DMS79 treated with DMSO at 0.1 percent for 48 hours (cell line): ENCODE data around the gene AP3D1.
A peak's percentile ranks its signal among the peaks of the same experiment; 100 is the strongest.
"Not testable (repeated sequence)": the region's sequence is repeated elsewhere in the genome, so short reads cannot be mapped to it uniquely, and the experiment has no call there.

Experiments used
- DNase-seq: peaks from one replicate; lab custom pipeline; 2025; lab: John Stamatoyannopoulos, UW

Gene AP3D1

DNA sequence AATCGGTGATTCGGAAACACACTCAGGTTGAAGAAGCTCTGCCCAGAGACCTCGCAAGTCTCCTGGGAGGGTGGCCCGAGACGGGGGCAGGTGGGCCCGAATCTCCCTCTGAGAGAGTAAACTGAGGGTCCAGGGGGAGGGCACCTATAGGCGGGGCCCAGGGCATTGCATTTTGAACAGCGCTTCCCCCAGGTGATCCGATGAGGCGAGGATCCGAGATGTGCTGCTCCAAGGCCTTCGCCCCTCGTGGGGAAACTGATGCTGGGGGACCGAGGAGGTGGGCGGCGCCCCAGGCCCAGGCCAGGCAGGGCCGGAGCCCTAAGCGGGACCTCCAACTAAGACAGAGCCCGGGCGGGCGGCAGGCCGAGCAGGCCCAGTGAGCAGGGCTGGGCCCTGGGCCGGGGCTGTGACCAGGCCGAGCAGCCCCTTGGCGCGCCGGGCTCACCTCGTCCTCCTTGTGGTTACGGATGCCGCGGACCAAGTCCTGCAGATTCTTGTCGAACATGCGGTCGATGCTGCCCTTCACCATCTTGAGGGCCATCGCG lies 500 bp downstream of the AP3D1 start:
- DNase-seq, result peak; percentile 9

DNA sequence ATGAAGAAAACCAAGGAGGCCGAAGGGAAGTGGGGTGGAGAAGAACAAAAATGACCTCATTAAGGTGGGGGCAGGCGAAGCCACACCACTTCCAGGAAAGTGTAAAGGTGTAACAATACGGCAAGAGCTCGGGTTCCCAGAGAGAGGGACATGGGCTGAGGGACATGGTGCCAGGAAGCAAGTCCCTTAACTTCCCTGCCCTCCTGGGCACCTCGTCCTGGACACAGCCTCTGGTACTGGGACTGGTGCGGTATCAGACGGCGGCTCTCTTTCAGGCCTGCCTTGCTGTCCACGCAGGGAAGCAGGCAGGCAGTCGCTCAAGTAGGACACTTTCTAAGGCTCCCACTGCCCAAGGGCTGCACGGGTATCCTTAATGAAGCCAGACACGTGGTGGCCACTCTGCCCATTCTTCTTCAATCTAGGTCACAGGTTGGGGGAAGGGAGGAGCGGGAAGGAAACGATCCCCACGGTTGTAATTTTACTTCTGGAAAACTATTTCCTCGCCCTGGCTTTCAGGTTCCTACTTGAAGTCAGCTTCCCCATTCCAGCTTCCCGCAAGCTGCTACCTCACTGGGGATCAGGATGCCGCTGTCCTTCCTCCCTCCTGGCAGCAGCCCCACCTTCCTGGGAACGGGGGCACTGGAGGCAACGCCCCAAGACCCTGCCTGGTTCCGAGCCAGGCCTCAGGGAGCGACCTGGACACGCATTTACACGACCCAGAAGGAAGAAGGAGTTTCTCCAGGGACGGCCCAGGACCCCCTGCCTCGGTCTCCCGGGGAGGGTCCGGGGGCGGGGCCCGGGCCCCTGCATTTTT lies 1.2 kb downstream of the AP3D1 start:
- DNase-seq, result no peak

DNA sequence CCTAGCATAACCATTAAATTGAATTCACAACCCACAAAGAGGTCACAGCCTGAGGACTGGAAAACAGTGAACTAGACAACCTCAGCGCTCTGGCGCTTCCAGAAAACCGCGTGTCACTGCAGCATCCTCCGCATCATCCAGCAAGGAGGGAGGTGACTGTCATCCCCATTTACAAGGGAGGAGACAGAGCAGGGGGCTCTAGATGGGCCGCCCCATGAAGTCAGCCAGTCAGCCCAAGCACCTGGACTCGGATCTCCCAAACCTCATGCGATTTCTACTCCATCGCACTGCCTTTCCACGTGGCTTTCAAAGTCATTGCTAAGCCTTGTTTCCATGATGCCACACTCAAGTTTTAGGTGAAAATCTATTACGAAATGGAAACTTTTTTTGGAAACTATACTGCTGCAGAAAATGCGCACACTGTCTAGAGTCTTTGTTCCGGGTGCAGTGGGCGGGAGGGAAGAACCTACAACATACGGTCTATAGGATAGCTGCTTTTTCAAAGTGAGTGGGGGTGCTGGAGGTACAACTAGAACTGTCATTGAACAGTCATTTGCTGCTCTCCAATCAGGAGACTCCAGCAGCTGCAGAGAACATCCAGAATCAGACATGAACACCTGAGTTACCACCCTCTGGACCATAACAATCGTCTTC lies 2.8 kb downstream of the AP3D1 start:
- no peak for DNase-seq

DNA sequence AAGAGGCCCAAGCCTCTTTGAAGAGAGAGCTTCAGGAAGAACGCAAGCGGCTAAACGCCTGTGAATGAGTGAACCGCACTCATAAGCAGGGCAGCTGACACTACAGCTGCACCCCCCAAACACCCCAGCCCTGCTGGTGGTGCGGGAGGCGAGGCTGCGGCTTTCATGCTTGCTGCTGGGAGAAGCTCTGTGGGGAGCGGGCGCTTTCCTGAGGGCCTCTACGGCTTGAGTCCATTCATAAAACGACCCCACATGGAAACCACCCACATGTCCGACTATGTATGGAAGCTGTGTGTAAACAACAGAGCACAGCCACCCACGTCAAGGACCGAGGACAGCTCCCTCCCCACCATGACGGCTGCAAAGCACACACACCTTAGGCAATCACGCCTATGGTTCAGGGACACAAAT lies 5.5 kb downstream of the AP3D1 start:
- DNase-seq, result no peak

DNA sequence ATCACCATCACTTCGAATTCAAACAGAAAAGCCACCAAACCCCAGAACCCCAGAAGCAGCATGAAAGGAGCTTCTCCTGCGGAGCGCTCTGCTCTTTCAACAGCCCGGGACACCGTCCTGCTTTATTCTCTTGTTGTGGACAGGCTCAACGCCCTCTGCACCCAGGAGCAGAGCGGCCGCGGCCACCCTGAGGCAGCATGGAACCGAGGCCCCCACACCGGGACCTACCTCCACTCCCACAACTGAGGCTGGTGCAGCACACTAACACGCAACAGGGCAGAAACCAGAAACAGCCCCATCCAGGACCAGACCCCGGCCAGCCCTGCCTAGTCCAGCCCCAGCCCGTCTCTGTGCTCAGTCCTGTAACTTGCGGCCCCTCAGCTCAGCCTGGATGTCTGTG lies 7.2 kb downstream of the AP3D1 start:
- DNase-seq, result no peak

DNA sequence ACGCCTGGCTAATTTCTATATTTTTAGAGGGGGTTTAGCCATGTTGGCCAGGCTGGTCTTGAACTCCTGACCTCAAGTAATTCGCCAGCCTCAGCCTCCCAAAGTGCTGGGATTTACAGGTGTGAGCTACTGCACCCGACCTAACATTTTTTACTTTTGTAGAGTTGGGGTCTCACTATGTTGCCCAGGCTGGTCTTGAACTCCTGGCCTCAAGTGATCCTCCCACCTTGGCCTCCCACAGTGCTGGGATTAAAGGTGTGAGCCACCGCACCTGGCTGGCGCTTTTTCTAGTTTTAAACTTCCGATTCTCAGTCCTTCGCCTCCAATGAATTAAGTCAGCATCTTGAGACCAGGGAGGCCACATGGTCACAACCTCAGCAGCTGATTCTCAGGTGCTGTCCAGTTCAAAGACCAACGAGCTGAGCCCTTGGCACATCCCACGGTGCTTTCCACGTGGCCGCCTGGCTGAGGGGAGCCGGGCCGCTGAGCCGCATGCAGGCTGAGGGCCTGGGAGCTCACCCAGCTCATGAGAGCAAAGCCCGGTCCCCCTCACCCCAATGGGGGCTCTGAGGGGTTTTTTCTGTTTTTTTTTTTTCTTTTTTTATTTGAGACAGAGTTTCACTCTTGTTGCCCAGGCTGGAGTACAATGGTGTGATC lies 9.1 kb downstream of the AP3D1 start:
- no peak for DNase-seq

DNA sequence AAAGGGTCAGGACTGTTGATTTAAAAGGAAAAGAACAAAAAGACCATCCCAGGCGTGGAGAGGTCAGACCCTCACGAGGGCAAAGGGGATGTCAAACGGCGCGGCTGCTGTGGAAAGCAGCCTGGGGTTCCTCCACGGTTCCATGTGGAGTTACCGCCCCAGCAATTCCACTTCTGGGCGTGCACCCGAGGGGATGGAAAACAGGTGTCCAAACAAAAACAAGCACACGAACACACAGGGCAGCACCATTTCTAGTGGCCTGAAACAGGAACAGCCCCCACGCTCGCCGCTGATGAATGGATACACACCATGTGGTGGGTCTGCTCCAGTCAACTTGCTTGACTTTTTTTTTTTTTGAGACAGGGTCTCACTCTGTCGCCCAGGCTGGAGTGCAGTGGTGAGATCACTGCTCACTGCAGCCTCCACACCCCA lies 11.2 kb downstream of the AP3D1 start:
- no peak for DNase-seq

DNA sequence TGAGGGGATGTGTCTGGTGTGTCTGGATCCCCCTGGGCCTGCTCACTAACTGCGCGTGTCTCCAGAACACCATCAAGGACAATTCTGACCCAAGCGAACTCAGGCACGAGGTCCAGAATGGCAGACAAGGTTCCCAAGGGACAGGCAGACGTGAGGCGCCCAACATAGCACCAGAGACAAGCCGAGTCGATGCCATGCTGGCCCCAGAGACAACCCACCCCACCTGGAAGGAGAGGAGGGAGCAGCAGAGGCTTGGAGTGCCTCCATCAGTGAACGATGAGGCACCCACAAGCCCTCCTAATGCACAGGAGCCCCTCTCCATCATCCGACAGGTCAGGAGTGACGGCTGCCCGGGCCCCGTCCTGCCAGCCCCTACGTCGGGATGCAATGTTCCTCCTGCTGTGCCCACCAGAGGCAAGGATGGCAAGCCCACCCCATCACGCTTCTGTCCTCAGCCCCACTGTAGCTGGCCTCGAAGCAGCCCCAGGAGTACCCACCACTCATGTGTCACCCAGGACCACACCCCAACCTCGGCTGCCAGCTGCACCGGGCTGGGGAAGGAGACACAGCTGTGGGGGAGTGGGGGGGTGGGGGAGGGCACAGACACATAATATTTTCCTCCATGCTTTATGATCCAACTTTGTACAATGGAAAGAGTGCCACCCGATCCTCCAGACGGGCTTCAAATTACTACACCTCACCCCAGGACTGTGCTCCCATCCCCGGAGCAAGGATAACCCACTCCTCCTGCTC lies 11.8 kb downstream of the AP3D1 start:
- no peak for DNase-seq

DNA sequence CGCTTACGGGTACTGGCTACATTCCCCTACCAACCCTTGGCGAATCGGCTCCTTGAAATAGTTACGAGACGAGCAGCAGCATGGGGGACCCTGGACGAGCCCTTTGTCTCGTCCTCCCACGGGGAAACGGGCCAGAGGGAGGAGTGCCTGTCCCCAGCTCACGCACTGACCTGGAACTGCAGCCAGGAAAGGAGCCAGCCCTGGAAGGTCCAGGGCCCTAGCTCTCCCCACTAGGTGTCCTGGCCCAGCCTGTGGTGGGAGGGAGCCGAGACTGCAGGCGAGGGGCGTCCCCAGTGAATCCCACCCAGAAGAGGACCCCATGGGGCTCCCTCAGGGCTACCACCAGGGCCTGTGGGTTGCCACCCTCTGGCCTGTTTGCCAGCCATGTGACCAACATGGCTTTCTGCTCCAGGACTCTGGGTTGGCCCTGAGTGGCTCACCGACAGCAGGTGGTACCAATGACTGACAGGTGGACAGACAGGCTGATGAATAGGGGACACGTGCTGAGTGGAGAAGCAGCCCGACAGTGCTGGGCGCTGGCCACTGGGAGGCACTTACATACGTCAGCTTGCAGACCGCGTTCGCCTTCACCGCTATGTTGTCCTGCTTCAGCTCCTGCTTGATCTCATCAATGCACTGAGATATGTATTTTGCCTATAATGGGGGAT lies 13.2 kb downstream of the AP3D1 start:
- no peak for DNase-seq

DNA sequence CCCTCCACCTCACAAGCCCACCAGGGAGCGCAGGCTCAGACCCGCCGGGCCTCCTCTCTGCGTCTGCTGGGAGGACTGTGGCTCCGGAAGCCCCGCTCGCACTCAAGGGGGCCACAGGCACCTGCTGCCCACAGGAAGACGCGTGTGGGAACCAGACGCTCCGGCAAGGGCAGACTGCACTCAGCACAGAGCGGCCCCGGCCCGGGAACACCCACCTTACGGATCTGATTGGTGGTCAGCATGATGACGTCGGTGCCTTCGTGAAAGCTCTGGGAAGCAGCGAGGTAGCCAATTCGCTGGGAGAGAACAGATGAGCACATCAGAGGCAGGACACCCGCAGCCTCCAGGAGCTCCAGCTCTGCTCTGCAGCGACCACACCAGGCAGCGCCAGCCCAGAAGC lies 14.6 kb downstream of the AP3D1 start:
- no peak for DNase-seq

DNA sequence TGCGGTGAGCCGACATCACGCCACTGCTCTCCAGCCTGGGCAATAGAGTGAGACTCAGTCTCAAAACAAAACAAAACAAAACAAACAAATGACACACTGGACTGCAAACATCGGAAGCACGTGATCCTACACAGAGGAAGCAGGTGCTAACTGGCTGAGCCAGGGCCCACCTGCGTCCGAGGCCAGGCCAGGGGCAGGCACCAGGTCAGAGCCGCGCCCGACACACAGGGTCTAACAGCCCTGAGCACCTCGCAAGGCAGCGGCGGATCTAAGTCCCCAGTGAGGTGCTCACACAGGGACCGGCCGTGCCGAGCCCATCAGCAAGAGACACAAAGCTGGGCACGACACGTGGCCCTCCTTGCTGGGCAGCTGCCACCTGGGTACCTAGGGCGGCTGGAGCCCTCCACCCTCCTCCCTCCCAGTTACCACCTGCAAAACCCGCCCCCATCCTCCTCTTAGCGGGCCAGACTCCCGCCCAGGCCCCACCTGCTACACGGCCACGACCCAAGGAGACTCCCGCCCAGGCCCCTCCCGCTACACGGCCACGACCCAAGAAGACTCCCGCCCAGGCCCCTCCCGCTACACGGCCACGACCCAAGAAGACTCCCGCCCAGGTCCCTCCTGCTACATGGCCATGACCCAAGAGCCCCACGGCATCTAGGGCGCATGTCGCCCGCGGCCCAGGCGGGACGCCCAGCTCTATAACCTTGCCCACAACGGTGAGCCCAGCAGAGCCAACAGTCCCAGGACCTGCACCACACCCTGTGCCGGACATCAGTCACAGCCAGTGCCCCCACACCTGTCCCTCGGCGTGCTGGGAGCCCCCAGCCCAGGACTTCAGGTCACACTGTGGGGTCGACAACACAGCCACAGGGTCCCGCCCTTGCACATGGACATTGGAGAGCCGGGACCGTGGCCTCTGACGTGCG lies 15.6 kb downstream of the AP3D1 start:
- DNase-seq, result no peak

DNA sequence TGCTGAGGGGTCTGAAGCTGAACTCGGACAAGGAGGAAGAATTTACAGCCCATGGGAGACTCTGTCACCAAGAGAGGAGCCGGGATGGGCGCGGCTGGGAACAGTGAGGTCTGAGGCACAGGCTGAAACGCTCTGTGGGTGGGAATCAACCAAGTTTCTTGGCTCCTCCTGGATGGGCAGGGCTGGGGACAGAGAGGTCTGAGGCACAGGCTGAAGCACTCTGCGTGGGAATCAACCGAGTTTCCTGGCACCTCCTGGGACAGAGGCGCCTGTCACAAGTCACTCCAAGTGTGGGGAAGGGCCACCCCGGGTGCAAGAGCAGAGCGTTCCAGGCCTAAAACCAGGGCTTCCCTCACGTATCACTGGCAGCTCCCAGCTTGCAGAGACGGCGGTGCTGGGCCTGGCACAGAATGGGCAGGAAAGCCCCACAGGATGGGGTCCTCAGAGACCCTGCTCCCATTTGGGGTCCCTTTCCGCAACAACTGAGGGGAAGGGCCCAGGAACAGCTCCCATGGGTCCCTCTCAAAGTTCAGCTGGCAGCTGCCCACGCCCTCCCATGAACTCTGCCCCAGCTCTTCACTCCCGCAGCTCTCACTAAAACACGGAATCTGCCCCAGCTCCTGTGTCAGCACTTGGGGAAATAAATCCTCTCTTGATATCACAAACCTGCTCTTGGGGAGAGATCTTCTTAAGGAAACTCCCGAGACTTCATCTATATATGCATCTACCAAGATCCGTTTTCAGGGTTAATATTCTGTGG lies 18.5 kb downstream of the AP3D1 start:
- DNase-seq, result no peak

DNA sequence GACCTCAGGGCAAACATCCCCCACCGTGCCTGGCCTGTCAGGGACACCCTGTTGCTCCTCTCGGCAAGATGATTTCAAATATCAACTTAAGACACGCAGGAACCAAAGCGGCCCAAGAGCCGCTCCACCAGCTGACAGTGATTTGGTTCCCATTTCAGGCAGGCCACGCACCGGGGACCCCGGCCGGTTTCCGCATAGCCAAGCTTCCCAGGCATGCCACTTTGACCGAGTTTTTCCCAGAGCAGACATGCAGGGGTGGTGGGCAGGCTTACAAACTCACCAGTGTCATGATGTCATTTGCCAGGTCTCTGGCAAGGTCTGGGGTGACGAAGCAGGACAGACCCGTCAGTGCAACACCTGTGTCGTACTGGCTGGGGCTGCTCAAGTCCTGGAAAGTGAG lies 19.2 kb downstream of the AP3D1 start:
- DNase-seq, result no peak

DNA sequence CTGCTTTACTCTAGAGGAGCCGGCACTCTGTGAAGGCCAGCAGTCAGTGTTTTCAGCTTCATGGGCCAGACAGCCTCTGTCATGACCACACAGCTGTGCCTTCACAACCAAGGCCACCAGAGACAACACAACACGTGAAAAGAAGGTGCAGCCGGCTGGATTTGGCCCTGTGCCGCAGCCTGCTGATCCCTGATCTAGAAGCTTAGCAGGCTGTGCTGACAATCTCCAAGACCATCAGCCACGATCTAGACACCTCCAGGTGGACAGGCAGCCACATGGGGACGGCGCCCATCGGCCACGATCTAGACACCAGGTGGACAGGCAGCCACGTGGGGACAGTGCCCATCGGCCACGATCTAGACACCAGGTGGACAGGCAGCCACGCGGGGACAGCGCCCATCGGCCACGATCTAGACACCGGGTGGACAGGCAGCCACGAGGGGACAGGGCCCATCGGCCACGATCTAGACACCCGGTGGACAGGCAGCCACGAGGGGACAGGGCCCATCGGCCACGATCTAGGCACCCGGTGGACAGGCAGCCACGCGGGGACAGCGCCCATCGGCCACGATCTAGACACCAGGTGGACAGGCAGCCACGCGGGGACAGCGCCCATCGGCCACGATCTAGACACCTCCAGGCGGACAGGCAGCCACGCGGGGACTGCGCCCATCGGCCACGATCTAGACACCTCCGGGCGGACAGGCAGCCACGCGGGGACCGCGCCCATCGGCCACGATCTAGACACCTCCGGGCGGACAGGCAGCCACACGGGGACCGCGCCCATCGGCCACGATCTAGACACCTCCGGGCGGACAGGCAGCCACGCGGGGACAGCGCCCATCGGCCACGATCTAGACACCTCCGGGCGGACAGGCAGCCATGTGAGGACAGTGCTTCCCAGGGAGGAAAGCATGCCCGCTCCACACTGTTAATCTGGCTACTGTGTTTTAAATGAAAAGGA lies 20.1 kb downstream of the AP3D1 start:
- not testable (repeated sequence) for DNase-seq

DNA sequence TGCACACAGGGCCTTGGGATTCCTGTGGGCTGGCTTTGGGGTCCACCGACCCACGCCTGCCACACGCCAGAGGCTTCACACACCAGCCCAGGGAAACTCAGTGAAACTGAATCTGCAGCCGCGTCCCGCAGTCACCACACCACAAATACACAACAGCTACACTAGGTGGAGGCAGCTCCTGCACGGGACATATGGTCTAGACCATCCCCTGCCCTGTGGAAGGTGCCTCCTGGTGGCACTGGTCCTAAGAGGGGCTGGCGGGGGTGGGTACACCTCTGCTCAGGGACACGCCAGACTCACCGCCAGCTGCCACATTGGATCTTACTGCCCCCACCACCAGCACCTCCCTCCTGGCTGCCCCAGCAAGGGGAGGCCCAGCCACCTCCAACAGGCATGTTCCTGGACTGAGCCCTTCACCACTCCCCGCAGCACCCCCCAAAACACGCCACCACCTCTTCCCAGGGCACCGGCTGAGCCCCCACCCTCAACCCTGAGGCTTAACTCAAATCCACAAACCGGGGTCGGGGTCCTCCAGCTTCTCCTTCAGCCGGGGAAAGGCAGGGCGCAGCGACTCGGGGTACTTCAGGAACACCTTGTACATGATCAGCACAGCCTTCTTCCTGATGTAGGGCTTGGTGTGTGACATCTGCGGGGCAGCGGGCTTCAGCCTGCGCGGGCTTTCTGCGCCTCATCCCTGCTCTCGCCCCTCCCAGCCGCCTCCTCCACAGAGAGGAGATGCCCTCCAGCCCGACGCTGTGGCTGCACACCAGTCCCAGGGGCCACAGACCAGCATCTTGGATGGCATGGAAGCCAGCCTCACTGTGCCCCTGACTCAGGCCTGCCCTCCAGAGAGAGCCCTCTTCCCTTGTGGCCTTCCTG lies 21.2 kb downstream of the AP3D1 start:
- DNase-seq, result no peak

DNA sequence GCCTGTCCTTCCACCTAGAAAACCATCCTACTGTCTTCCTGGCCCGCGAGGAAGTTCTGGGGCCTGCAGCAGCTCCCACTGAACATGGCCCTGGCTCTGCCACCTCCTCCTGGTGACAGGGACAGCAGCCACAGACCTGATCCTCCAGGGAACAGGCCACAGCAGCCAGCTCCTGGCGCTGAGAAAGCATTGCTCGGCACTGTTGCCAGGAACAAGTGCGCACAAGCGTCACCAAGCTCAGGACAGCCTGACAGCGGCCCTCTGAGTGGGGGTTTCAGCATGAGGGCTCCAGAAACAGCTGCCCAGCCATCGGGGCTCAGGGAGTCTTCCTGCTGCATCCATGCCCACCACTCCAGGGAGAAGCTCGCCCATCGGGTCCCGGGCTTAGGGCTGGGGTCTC lies 21.9 kb downstream of the AP3D1 start:
- no peak for DNase-seq

DNA sequence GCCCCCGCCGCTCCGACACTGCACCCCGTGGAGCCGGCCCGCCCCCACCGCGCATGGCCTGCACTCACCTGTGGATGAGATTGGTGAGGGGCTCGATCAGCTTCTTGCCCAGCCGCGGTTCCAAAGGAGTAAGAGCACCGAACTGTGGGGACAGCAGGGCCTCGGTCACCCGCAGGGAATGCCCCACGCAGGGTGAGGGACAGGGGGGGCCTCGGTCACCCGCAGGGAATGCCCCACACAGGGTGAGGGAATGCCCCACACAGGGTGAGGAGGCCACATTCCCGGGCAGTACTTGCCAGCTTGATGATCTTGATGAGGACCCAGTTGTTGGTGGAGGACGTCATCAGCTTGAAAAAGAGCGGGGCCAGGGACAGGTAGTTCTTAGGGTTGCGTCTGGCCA lies 22.3 kb downstream of the AP3D1 start:
- no peak for DNase-seq
